ENCODE measurements around the gene RPS10.

Gene RPS10

GRCh38 chr6:34391473-34391785, 34.4 kb downstream of the RPS10 start:
- Histone ChIP-seq H3K9me3 (no peaks in the 10 kb centered on the region), H3K27me3 (no peaks in the 10 kb centered on the region), H3K27ac (peak overlapping the region; percentile 99), H3K4me1 (ENCODE audit: control insufficient read depth in 1 of 2, insufficient read depth in 1 of 2, low read depth in 1 of 2, low read length in 1 of 2) (peaks cover 35 to 44% of the 10 kb centered on the region in 2 experiments), H3K36me3 (no peaks in the 10 kb centered on the region), H3K4me3 (ENCODE audit: low read depth in 1 of 2, low read length in 1 of 2) (peak overlapping the region; percentile 93 to 96)
- TF ChIP-seq CTCF (IDR thresholded peaks at IDR 0.05), result no peak

GRCh38 chr6:34390531-34391472, 35.1 kb downstream of the RPS10 start:
- no peaks in the 10 kb centered on the region for H3K36me3 ChIP-seq
- no peak for TF ChIP-seq CTCF (IDR thresholded peaks at IDR 0.05)
- peaks cover 35 to 46% of the 10 kb centered on the region in 2 experiments for H3K4me1 ChIP-seq (ENCODE audit: control insufficient read depth in 1 of 2, insufficient read depth in 1 of 2, low read depth in 1 of 2, low read length in 1 of 2)
- no peaks in the 10 kb centered on the region for H3K27me3 ChIP-seq
- H3K27ac ChIP-seq, result peak overlapping the region; percentile 99
- H3K9me3 ChIP-seq, result no peaks in the 10 kb centered on the region
- peak overlapping the region; percentile 93 to 96 for H3K4me3 ChIP-seq (ENCODE audit: low read depth in 1 of 2, low read length in 1 of 2)

GRCh38 chr6:34389034-34389433, 36.8 kb downstream of the RPS10 start:
- TF ChIP-seq CTCF (IDR thresholded peaks at IDR 0.05), result no peak
- Histone ChIP-seq H3K9me3 (no peaks in the 10 kb centered on the region), H3K27me3 (no peaks in the 10 kb centered on the region), H3K36me3 (no peaks in the 10 kb centered on the region), H3K4me3 (ENCODE audit: low read depth in 1 of 2, low read length in 1 of 2) (no peak overlapping the region), H3K4me1 (ENCODE audit: control insufficient read depth in 1 of 2, insufficient read depth in 1 of 2, low read depth in 1 of 2, low read length in 1 of 2) (peaks cover 33 to 44% of the 10 kb centered on the region in 2 experiments), H3K27ac (peak overlapping the region; percentile 54)

GRCh38 chr6:34388421-34388820, 37.4 kb downstream of the RPS10 start:
- TF ChIP-seq CTCF (IDR thresholded peaks at IDR 0.05), result no peak
- H3K27ac ChIP-seq, result peak overlapping the region; percentile 54

DNA sequence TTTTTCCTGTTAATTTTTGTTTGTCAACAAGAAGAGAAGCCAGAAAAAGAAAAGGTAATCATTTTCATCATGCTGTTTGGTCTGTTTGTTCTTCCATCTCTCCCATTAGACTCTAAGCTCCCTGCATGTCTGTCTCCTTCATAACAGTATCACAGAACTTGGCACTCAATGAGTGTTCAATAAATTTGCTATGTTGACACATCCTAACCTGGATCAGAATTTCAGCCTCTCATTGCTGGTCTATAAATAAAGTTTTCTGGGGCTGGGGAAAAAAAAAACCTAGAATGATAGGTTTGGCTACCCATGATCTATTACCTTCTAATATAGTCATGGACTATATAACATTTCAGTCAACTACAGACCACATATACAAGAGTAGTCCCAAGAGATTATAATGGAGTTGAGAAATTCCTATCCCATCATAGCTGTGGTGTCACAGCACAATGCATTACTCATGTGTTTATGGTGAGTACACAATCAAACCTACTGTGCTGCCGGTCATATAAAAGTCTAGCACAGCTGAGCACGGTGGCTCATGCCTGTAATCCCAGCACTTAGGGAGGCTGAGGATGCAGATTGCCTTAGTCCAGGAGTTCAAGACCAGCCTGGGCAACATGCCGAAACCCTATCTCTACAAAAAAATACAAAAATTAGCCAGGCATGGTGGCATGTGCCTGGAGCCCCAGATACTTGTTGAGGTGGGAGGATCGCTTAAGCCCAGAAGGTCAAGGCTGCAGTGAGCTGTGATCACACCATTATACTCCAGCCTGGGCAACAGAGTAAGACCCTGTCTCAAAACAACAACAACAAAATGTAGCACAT, 39.3 kb downstream of the RPS10 start:
- TF ChIP-seq CTCF (IDR thresholded peaks at IDR 0.05), result no peak
- Histone ChIP-seq H3K27me3 (no peaks in the 10 kb centered on the region), H3K27ac (peak overlapping the region; percentile 25), H3K4me1 (ENCODE audit: control insufficient read depth in 1 of 2, insufficient read depth in 1 of 2, low read depth in 1 of 2, low read length in 1 of 2) (peaks cover 22 to 36% of the 10 kb centered on the region in 2 experiments), H3K9me3 (no peaks in the 10 kb centered on the region), H3K36me3 (no peaks in the 10 kb centered on the region), H3K4me3 (ENCODE audit: low read depth in 1 of 2, low read length in 1 of 2) (no peak overlapping the region)

More at GRCh38 chr6:34388421-34388820, 37.4 kb downstream of the RPS10 start:
- Histone ChIP-seq H3K9me3 (no peaks in the 10 kb centered on the region), H3K36me3 (no peaks in the 10 kb centered on the region), H3K4me1 (ENCODE audit: control insufficient read depth in 1 of 2, insufficient read depth in 1 of 2, low read depth in 1 of 2, low read length in 1 of 2) (peaks cover 30 to 41% of the 10 kb centered on the region in 2 experiments), H3K27me3 (no peaks in the 10 kb centered on the region), H3K4me3 (ENCODE audit: low read depth in 1 of 2, low read length in 1 of 2) (no peak overlapping the region)

Measured in neutrophil (primary cell).